Astrocyte (in vitro differentiated cells and primary cell): Measurements from ENCODE around the gene ANKRD44.

Source experiments
- CTCF ChIP-seq: IDR thresholded peaks from 2 replicates; pipeline ENCODE4 v1.5.1; 2011; ENCODE audit warnings: low read depth, mild to moderate bottlenecking, inconsistent platforms, low read length, moderate library complexity; ENCODE audit not compliant: insufficient read depth
- EZH2 ChIP-seq: IDR thresholded peaks from 2 replicates; pipeline ENCODE4 v1.6.1; 2012; ENCODE audit warnings: mild to moderate bottlenecking, low read length, inconsistent platforms; ENCODE audit not compliant: insufficient read depth

DNA sequence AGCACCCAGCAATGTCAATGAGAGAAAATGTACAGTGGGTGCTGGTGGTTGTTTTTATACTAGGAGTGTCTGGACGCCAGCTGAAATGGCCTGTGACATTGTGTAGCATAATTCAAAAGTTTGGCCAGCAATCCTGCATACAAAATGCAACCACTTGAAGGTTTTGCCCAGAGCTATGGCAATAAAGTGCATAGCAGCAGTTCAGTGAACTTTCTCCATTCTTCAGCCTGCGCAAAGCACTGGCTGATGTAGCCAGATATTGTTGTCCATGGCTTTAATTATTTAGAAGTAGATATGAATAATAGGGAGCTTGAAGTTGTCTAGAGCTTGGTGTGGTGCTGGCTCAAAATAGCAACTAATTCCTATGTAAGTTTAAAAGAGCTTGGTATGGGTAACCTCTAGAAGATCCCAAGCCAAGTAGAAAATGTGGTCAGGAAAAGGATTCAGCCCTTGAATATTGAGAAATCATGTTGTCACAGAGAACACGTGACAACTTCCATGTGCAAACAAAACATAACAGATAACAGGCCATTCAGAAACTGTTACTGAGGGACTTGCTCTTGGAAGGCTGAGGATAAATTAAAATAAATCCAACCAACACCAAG is 350.7 kb downstream of the ANKRD44 start:
- TF ChIP-seq CTCF (no peak), EZH2 (no peak)
